UCSD-AML1 (cell line): ENCODE results near the gene PPIF.

ENCODE experiments used
- DNase-seq: peaks from one replicate; lab custom pipeline; 2025; ENCODE audit not compliant: unreplicated experiment; lab: John Stamatoyannopoulos, UW

Gene PPIF

GRCh38 chr10:79399223-79399831, 52.1 kb downstream of the PPIF start:
- DNase-seq = peak; percentile 73

- peak; percentile 68 for DNase-seq
Measured at GRCh38 chr10:79400146-79401004, 53.1 kb downstream of the PPIF start.

GRCh38 chr10:79401015-79401921, 54.0 kb downstream of the PPIF start:
- no peak for DNase-seq

GRCh38 chr10:79402625-79402946, 55.3 kb downstream of the PPIF start:
- no peak for DNase-seq

- no peak for DNase-seq
Measured at GRCh38 chr10:79402951-79403350, 55.7 kb downstream of the PPIF start.

- peak; percentile 61 for DNase-seq
Measured at GRCh38 chr10:79403441-79404230, 56.4 kb downstream of the PPIF start.

GRCh38 chr10:79404231-79404609, 57.0 kb downstream of the PPIF start:
- DNase-seq = peak; percentile 70

GRCh38 chr10:79404690-79405131, 57.4 kb downstream of the PPIF start:
- no peak for DNase-seq
